Measurements from ENCODE around the gene WDFY2.

Gene WDFY2

GRCh38 chr13:51763486-51763885 is 179.2 kb downstream of the WDFY2 start:
- H4K8ac ChIP-seq (ENCODE audit: low read depth, low read length) = no peak overlapping the region

GRCh38 chr13:51764184-51765141 is 180.2 kb downstream of the WDFY2 start:
- peaks cover 5 to 7% of the 10 kb centered on the region in 2 donors for H3K4me1 ChIP-seq (ENCODE audit: control insufficient read depth in 2 of 2, insufficient read depth in 1 of 2, low read depth in 1 of 2, low read length in 2 of 2)
- H3K18ac ChIP-seq (ENCODE audit: low read length) = peak overlapping the region; percentile 42
- H2BK5ac ChIP-seq (ENCODE audit: low read length) = no peak overlapping the region
- no peak overlapping the region for H2BK120ac ChIP-seq (ENCODE audit: low read depth, low read length)
- peaks cover 7 to 40% of the 10 kb centered on the region in 2 donors for H3K36me3 ChIP-seq (replicated peaks in 1 of 2; ENCODE audit: control insufficient read depth in 2 of 2, insufficient read depth in 2 of 2, low read length in 2 of 2)
- peak overlapping the region; percentile 38 for H3K23ac ChIP-seq (ENCODE audit: low read depth, low read length, poor library complexity)
- H2BK12ac ChIP-seq (ENCODE audit: low read length) = no peak overlapping the region
- H4K8ac ChIP-seq (ENCODE audit: low read depth, low read length) = no peak overlapping the region
- no CpG with 5 or more reads among the region's 12 CpGs for WGBS, 2 donors (ENCODE audit: extremely low coverage in 2 of 2, insufficient read length in 2 of 2, insufficient replicate concordance in 1 of 2)
- no peak overlapping the region for H3K27ac ChIP-seq (replicated peaks; ENCODE audit: low read length)
- no peak overlapping the region for H2AK5ac ChIP-seq (ENCODE audit: low read depth, low read length)
- H3K4ac ChIP-seq (ENCODE audit: low read length) = peak overlapping the region; percentile 43
- no peak overlapping the region for H3K9ac ChIP-seq (ENCODE audit: low read depth, low read length, poor library complexity)
- H3K4me3 ChIP-seq (ENCODE audit: low read length in 2 of 2) = peak overlapping the region in 1 of 2 donors; percentile 45
- no peak overlapping the region for H4K91ac ChIP-seq (ENCODE audit: low read depth, low read length, poor library complexity)
- H2AFZ ChIP-seq (ENCODE audit: low read length) = no peak overlapping the region
- no peaks in the 10 kb centered on the region for H3K9me3 ChIP-seq (replicated peaks in 1 of 2; ENCODE audit: control insufficient read depth in 2 of 2, insufficient read depth in 1 of 2, low read depth in 1 of 2, low read length in 2 of 2)
- H2BK15ac ChIP-seq (ENCODE audit: low read length) = no peak overlapping the region
- no peak overlapping the region for H3K14ac ChIP-seq (ENCODE audit: low read length)
- no peaks in the 10 kb centered on the region for H3K27me3 ChIP-seq (ENCODE audit: control insufficient read depth in 3 of 3, insufficient read depth in 3 of 3, low read depth in 1 of 3, low read length in 3 of 3)
- no peak for DNase-seq (ENCODE audit: low spot score)
- no peaks in the 10 kb centered on the region for H3K79me1 ChIP-seq (ENCODE audit: low read depth, low read length)
- no peak overlapping the region for H3K4me2 ChIP-seq (ENCODE audit: insufficient read depth, low read length, poor library complexity, severe bottlenecking)

More at GRCh38 chr13:51763486-51763885, 179.2 kb downstream of the WDFY2 start:
- no peak overlapping the region for H2BK12ac ChIP-seq (ENCODE audit: low read length)
- peaks cover 7 to 49% of the 10 kb centered on the region in 2 donors for H3K36me3 ChIP-seq (replicated peaks in 1 of 2; ENCODE audit: control insufficient read depth in 2 of 2, insufficient read depth in 2 of 2, low read length in 2 of 2)
- H3K79me1 ChIP-seq (ENCODE audit: low read depth, low read length) = no peaks in the 10 kb centered on the region
- no peak overlapping the region for H3K18ac ChIP-seq (ENCODE audit: low read length)
- no CpG with 5 or more reads among the region's 2 CpGs for WGBS, 2 donors (ENCODE audit: extremely low coverage in 2 of 2, insufficient read length in 2 of 2, insufficient replicate concordance in 1 of 2)
- no peak overlapping the region for H3K4me3 ChIP-seq (ENCODE audit: low read length in 2 of 2)
- H2AFZ ChIP-seq (ENCODE audit: low read length) = no peak overlapping the region
- no peak overlapping the region for H2BK15ac ChIP-seq (ENCODE audit: low read length)
- H3K23ac ChIP-seq (ENCODE audit: low read depth, low read length, poor library complexity) = no peak overlapping the region
- peaks cover 5 to 7% of the 10 kb centered on the region in 2 donors for H3K4me1 ChIP-seq (ENCODE audit: control insufficient read depth in 2 of 2, insufficient read depth in 1 of 2, low read depth in 1 of 2, low read length in 2 of 2)
- no peak overlapping the region for H3K14ac ChIP-seq (ENCODE audit: low read length)
- H3K9me3 ChIP-seq (replicated peaks in 1 of 2; ENCODE audit: control insufficient read depth in 2 of 2, insufficient read depth in 1 of 2, low read depth in 1 of 2, low read length in 2 of 2) = no peaks in the 10 kb centered on the region
- no peak overlapping the region for H3K4me2 ChIP-seq (ENCODE audit: insufficient read depth, low read length, poor library complexity, severe bottlenecking)
- no peaks in the 10 kb centered on the region for H3K27me3 ChIP-seq (ENCODE audit: control insufficient read depth in 3 of 3, insufficient read depth in 3 of 3, low read depth in 1 of 3, low read length in 3 of 3)
- DNase-seq (ENCODE audit: low spot score) = no peak
- H3K4ac ChIP-seq (ENCODE audit: low read length) = no peak overlapping the region
- H3K9ac ChIP-seq (ENCODE audit: low read depth, low read length, poor library complexity) = no peak overlapping the region
- no peak overlapping the region for H3K27ac ChIP-seq (replicated peaks; ENCODE audit: low read length)
- no peak overlapping the region for H2BK5ac ChIP-seq (ENCODE audit: low read length)
- no peak overlapping the region for H2BK120ac ChIP-seq (ENCODE audit: low read depth, low read length)
- no peak overlapping the region for H2AK5ac ChIP-seq (ENCODE audit: low read depth, low read length)
- no peak overlapping the region for H4K91ac ChIP-seq (ENCODE audit: low read depth, low read length, poor library complexity)

GRCh38 chr13:51765142-51765515 is 180.9 kb downstream of the WDFY2 start:
- Histone ChIP-seq H2BK15ac (ENCODE audit: low read length) (no peak overlapping the region), H4K91ac (ENCODE audit: low read depth, low read length, poor library complexity) (no peak overlapping the region), H3K14ac (ENCODE audit: low read length) (no peak overlapping the region), H2BK120ac (ENCODE audit: low read depth, low read length) (no peak overlapping the region), H3K4ac (ENCODE audit: low read length) (no peak overlapping the region), H3K4me2 (ENCODE audit: insufficient read depth, low read length, poor library complexity, severe bottlenecking) (no peak overlapping the region), H2AFZ (ENCODE audit: low read length) (no peak overlapping the region), H3K79me1 (ENCODE audit: low read depth, low read length) (no peaks in the 10 kb centered on the region), H3K18ac (ENCODE audit: low read length) (no peak overlapping the region), H3K23ac (ENCODE audit: low read depth, low read length, poor library complexity) (peak overlapping the region; percentile 38), H3K4me3 (ENCODE audit: low read length in 2 of 2) (no peak overlapping the region), H3K27ac (replicated peaks; ENCODE audit: low read length) (no peak overlapping the region), H3K27me3 (ENCODE audit: control insufficient read depth in 3 of 3, insufficient read depth in 3 of 3, low read depth in 1 of 3, low read length in 3 of 3) (no peaks in the 10 kb centered on the region), H2BK12ac (ENCODE audit: low read length) (no peak overlapping the region), H3K4me1 (ENCODE audit: control insufficient read depth in 2 of 2, insufficient read depth in 1 of 2, low read depth in 1 of 2, low read length in 2 of 2) (peaks cover 5 to 7% of the 10 kb centered on the region in 2 donors), H2AK5ac (ENCODE audit: low read depth, low read length) (no peak overlapping the region), H4K8ac (ENCODE audit: low read depth, low read length) (no peak overlapping the region), H3K36me3 (replicated peaks in 1 of 2; ENCODE audit: control insufficient read depth in 2 of 2, insufficient read depth in 2 of 2, low read length in 2 of 2) (peaks cover 7 to 34% of the 10 kb centered on the region in 2 donors), H3K9me3 (replicated peaks in 1 of 2; ENCODE audit: control insufficient read depth in 2 of 2, insufficient read depth in 1 of 2, low read depth in 1 of 2, low read length in 2 of 2) (no peaks in the 10 kb centered on the region), H2BK5ac (ENCODE audit: low read length) (no peak overlapping the region), H3K9ac (ENCODE audit: low read depth, low read length, poor library complexity) (no peak overlapping the region)
- WGBS, 2 donors (ENCODE audit: extremely low coverage in 2 of 2, insufficient read length in 2 of 2, insufficient replicate concordance in 1 of 2) = no CpG with 5 or more reads among the region's 4 CpGs
- no peak for DNase-seq (ENCODE audit: low spot score)

GRCh38 chr13:51767100-51767499 is 182.8 kb downstream of the WDFY2 start:
- H3K4me2 ChIP-seq (ENCODE audit: insufficient read depth, low read length, poor library complexity, severe bottlenecking) = no peak overlapping the region
- H4K8ac ChIP-seq (ENCODE audit: low read depth, low read length) = no peak overlapping the region
- H2BK12ac ChIP-seq (ENCODE audit: low read length) = no peak overlapping the region
- no peak overlapping the region for H2AFZ ChIP-seq (ENCODE audit: low read length)
- H3K27ac ChIP-seq (replicated peaks; ENCODE audit: low read length) = no peak overlapping the region
- no peak overlapping the region for H3K23ac ChIP-seq (ENCODE audit: low read depth, low read length, poor library complexity)
- no peak overlapping the region for H2BK15ac ChIP-seq (ENCODE audit: low read length)
- DNase-seq (ENCODE audit: low spot score) = no peak
- H3K14ac ChIP-seq (ENCODE audit: low read length) = no peak overlapping the region
- H2BK120ac ChIP-seq (ENCODE audit: low read depth, low read length) = no peak overlapping the region
- H3K18ac ChIP-seq (ENCODE audit: low read length) = no peak overlapping the region
- no peak overlapping the region for H4K91ac ChIP-seq (ENCODE audit: low read depth, low read length, poor library complexity)
- H3K9ac ChIP-seq (ENCODE audit: low read depth, low read length, poor library complexity) = no peak overlapping the region
- H3K4me3 ChIP-seq (ENCODE audit: low read length in 2 of 2) = no peak overlapping the region
- H2BK5ac ChIP-seq (ENCODE audit: low read length) = no peak overlapping the region
- H2AK5ac ChIP-seq (ENCODE audit: low read depth, low read length) = no peak overlapping the region
- H3K79me1 ChIP-seq (ENCODE audit: low read depth, low read length) = no peaks in the 10 kb centered on the region
- no peaks in the 10 kb centered on the region for H3K27me3 ChIP-seq (ENCODE audit: control insufficient read depth in 3 of 3, insufficient read depth in 3 of 3, low read depth in 1 of 3, low read length in 3 of 3)
- no peaks in the 10 kb centered on the region for H3K9me3 ChIP-seq (replicated peaks in 1 of 2; ENCODE audit: control insufficient read depth in 2 of 2, insufficient read depth in 1 of 2, low read depth in 1 of 2, low read length in 2 of 2)
- peaks cover 3 to 7% of the 10 kb centered on the region in 2 donors for H3K4me1 ChIP-seq (ENCODE audit: control insufficient read depth in 2 of 2, insufficient read depth in 1 of 2, low read depth in 1 of 2, low read length in 2 of 2)
- no CpG with 5 or more reads among the region's 8 CpGs for WGBS, 2 donors (ENCODE audit: extremely low coverage in 2 of 2, insufficient read length in 2 of 2, insufficient replicate concordance in 1 of 2)
- peaks cover 3 to 17% of the 10 kb centered on the region in 2 donors for H3K36me3 ChIP-seq (replicated peaks in 1 of 2; ENCODE audit: control insufficient read depth in 2 of 2, insufficient read depth in 2 of 2, low read length in 2 of 2)
- H3K4ac ChIP-seq (ENCODE audit: low read length) = no peak overlapping the region
